ENCODE results near the gene LRRC3B. TPM values are rescaled to one million over a fixed set of nuclear protein-coding genes. Genes with fewer than 3 reads are reported as not detected.

Gene LRRC3B
- total RNA-seq, 4 donors from 2014 or later, result 0.14 to 0.16 TPM; not detected in 2

DNA sequence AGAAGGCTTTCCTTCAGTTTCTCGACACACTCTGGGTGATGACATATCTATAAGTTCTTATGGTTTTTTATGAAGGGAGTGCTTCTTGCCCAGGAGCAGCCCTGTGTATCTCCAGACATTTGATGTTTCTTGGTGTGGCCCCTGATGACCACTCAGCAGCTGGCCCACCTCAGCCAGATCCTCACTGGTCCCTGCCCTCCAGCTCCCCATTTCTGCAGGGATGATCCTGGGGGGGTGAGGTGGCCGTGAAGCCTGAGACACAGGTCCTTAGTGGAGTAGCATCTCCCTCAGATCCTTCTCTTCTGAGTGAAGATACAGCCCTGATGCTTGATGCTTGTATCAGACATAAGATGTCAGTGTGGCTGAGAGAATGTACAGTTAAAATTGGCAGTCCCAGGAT lies 127.7 kb downstream of the LRRC3B start:
- no peaks in the 10 kb centered on the region for H3K27me3 ChIP-seq
- H3K4me3 ChIP-seq, result no peak overlapping the region
- intact Hi-C loops (cut with DNase I; ENCODE audit: low total_unique reads), result no loop called here
- DNase-seq, result no peak
- in situ Hi-C loops (cut with MboI; ENCODE audit: low pct_ligation_motif_present in 1 of 4, low pct_unique_long_range_greater_than_20kb in 1 of 4, low sequenced_read_pairs in 3 of 4), result no loop called here
- H3K4me1 ChIP-seq, result no peaks in the 10 kb centered on the region
- 68 to 75% methylated on average over 1 to 2 of the region's 2 CpGs for whole genome bisulfite sequencing, 2 donors (ENCODE audit: low coverage in 1 of 2)
- no peaks in the 10 kb centered on the region for H3K9me3 ChIP-seq
- H3K36me3 ChIP-seq, result no peaks in the 10 kb centered on the region
- TF ChIP-seq EP300 (IDR thresholded peaks at IDR 0.05; ENCODE audit: low read depth) (no peak), POLR2A (IDR thresholded peaks at IDR 0.05) (no peak), CTCF (IDR thresholded peaks at IDR 0.05) (no peak), POLR2AphosphoS5 (IDR thresholded peaks at IDR 0.05) (no peak)
- no peak overlapping the region for H3K27ac ChIP-seq

- 76 to 86% methylated on average over 1 to 2 of the region's 2 CpGs for WGBS, 2 donors (ENCODE audit: low coverage in 1 of 2)
- H3K27ac ChIP-seq, result no peak overlapping the region
- no peaks in the 10 kb centered on the region for H3K27me3 ChIP-seq
- H3K36me3 ChIP-seq, result no peaks in the 10 kb centered on the region
- no peak overlapping the region for H3K4me3 ChIP-seq
- H3K4me1 ChIP-seq, result no peaks in the 10 kb centered on the region
- intact Hi-C loops (cut with DNase I; ENCODE audit: low total_unique reads) (no loop called here), in situ Hi-C loops (cut with MboI; ENCODE audit: low pct_ligation_motif_present in 1 of 4, low pct_unique_long_range_greater_than_20kb in 1 of 4, low sequenced_read_pairs in 3 of 4) (no loop called here)
- TF ChIP-seq CTCF (IDR thresholded peaks at IDR 0.05) (no peak), EP300 (IDR thresholded peaks at IDR 0.05; ENCODE audit: low read depth) (no peak), POLR2AphosphoS5 (IDR thresholded peaks at IDR 0.05) (no peak), POLR2A (IDR thresholded peaks at IDR 0.05) (no peak)
- no peaks in the 10 kb centered on the region for H3K9me3 ChIP-seq
- no peak for DNase-seq
Measured at GRCh38 chr3:26752466-26752865, 129.9 kb downstream of the LRRC3B start.

DNA sequence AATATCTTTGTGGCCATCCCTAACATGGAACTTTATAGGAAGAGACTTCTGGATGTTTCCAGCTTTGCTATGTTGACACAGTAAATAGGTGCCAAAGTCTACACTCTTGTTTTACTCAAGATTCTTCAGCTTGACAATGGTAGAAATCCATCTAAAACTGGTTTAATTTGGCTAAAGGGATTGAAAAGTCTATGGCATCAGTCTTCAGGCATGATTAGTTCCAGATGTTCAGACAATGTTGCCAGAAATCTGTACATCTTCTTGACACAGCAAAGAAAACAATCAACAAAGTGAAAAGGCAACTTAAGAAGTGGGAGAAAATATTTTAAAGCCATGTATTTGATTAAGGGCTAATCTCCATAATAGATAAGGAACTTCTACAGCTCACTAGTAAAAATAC lies 130.5 kb downstream of the LRRC3B start:
- Histone ChIP-seq H3K36me3 (no peaks in the 10 kb centered on the region), H3K27me3 (no peaks in the 10 kb centered on the region), H3K4me1 (no peaks in the 10 kb centered on the region), H3K9me3 (no peaks in the 10 kb centered on the region), H3K4me3 (no peak overlapping the region), H3K27ac (no peak overlapping the region)
- no peak for DNase-seq
- TF ChIP-seq POLR2AphosphoS5 (IDR thresholded peaks at IDR 0.05) (no peak), EP300 (IDR thresholded peaks at IDR 0.05; ENCODE audit: low read depth) (no peak), CTCF (IDR thresholded peaks at IDR 0.05) (no peak), POLR2A (IDR thresholded peaks at IDR 0.05) (no peak)
- in situ Hi-C loops (cut with MboI; ENCODE audit: low pct_ligation_motif_present in 1 of 4, low pct_unique_long_range_greater_than_20kb in 1 of 4, low sequenced_read_pairs in 3 of 4), result no loop called here
- intact Hi-C loops (cut with DNase I; ENCODE audit: low total_unique reads), result no loop called here

GRCh38 chr3:26757978-26758377 lies 135.4 kb downstream of the LRRC3B start:
- no peaks in the 10 kb centered on the region for H3K4me1 ChIP-seq
- intact Hi-C loops (cut with DNase I; ENCODE audit: low total_unique reads) (no loop called here), in situ Hi-C loops (cut with MboI; ENCODE audit: low pct_ligation_motif_present in 1 of 4, low pct_unique_long_range_greater_than_20kb in 1 of 4, low sequenced_read_pairs in 3 of 4) (no loop called here)
- H3K9me3 ChIP-seq, result no peaks in the 10 kb centered on the region
- TF ChIP-seq CTCF (IDR thresholded peaks at IDR 0.05), result no peak
- no peak for TF ChIP-seq POLR2AphosphoS5 (IDR thresholded peaks at IDR 0.05)
- no peak for TF ChIP-seq POLR2A (IDR thresholded peaks at IDR 0.05)
- no peak for TF ChIP-seq EP300 (IDR thresholded peaks at IDR 0.05; ENCODE audit: low read depth)
- no peak overlapping the region for H3K4me3 ChIP-seq
- no peak for DNase-seq
- no peaks in the 10 kb centered on the region for H3K36me3 ChIP-seq
- H3K27ac ChIP-seq, result no peak overlapping the region
- no peaks in the 10 kb centered on the region for H3K27me3 ChIP-seq
